LNCAP (cell line): ENCODE data around the gene DCUN1D2.

Source experiments
- CTCF ChIP-seq: fragments of 450-650 bp; IDR thresholded peaks from 2 replicates; pipeline ENCODE4 v1.5.1; 2017; ENCODE audit warnings: mild to moderate bottlenecking

Gene DCUN1D2

GRCh38 chr13:113442985-113443362 is 47.5 kb downstream of the DCUN1D2 start:
- no peak for TF ChIP-seq CTCF

- no peak for TF ChIP-seq CTCF
These were observed 48.0 kb downstream of the DCUN1D2 start for GRCh38 chr13:113442354-113442984.

DNA sequence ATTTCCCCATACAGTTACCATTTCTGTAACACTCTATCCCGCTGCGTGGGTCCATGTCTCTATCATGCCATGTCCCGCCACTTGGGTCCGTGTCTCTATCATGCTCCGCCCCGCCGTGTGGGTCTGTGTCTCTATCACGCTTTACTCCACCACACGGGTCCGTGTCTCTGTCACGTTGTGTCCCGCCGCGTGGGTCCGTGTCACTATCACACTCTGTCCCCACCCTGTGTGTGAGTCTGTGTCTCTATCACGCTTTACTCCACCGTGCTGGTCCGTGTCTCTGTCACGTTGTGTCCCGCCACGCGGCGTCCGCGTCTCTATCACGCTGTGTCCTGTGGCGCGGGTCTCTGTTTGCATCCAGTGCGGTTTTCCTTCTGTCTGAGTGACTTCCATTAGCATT is 48.9 kb downstream of the DCUN1D2 start:
- TF ChIP-seq CTCF, result no peak

- TF ChIP-seq CTCF, result no peak
These were observed 53.0 kb downstream of the DCUN1D2 start for GRCh38 chr13:113437408-113438010.

DNA sequence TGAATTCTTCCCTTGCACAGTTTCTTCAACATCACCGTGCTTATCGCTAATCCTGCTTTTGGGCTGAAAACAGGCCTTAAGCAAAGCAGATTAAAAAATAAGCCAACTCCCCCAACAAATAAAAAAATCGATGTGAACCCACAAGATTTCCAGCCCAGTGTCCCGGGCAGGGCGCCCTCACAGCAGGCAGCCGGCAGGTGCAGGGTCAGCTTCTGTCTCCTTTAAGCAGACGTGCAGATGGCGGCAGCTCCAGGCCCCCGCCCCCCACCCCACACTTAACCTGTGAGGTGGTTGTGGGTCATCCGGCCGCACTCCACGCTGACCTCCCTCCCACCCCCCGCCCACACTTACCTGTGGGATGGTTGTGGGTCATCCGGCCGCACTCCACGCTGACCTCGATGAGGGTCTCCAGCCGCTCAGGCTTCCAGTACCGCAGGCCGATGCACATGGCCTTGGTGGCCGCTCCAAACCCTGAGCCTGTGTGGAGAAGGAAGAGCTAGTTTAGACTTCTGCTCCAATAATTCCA is 57.1 kb downstream of the DCUN1D2 start:
- TF ChIP-seq CTCF, result no peak

GRCh38 chr13:113432506-113433270 is 57.8 kb downstream of the DCUN1D2 start:
- TF ChIP-seq CTCF, result no peak

DNA sequence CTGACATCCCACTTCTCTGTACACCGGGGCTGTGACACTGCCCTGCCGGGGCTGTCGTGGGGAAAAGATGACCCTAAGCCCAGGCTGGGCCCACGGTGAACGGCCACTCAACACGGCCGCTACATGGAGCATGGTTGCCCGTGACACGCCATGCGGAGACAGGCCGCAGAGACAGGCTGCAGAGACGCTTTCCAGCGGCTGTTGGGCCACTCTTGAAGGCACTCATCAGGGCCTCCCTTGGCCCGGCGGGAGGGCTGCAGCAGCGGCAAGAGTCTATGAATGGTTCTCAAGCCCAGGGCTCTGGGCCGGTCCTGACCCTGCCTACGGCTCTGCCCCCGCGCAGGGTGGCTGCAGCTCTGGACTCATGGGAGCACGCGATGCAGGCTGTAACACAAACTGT is 59.3 kb downstream of the DCUN1D2 start:
- no peak for TF ChIP-seq CTCF
